ENCODE data around the gene CDH11.

- no peak for TF ChIP-seq POLR2A (IDR thresholded peaks at IDR 0.05)
- TF ChIP-seq, protein P1, sequence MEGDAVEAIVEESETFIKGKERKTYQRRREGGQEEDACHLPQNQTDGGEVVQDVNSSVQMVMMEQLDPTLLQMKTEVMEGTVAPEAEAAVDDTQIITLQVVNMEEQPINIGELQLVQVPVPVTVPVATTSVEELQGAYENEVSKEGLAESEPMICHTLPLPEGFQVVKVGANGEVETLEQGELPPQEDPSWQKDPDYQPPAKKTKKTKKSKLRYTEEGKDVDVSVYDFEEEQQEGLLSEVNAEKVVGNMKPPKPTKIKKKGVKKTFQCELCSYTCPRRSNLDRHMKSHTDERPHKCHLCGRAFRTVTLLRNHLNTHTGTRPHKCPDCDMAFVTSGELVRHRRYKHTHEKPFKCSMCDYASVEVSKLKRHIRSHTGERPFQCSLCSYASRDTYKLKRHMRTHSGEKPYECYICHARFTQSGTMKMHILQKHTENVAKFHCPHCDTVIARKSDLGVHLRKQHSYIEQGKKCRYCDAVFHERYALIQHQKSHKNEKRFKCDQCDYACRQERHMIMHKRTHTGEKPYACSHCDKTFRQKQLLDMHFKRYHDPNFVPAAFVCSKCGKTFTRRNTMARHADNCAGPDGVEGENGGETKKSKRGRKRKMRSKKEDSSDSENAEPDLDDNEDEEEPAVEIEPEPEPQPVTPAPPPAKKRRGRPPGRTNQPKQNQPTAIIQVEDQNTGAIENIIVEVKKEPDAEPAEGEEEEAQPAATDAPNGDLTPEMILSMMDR (IDR thresholded peaks at IDR 0.05) = no peak
Observed at GRCh38 chr16:65037556-65037955, 84.3 kb downstream of the CDH11 start.
